Upper lobe of right lung (tissue), 1 donor: Measurements from ENCODE around the gene GLB1L3. TPM values are rescaled to one million over a fixed set of nuclear protein-coding genes. Genes with fewer than 3 reads are reported as not detected.
"Not testable (repeated sequence)": the region's sequence is repeated elsewhere in the genome, so short reads cannot be mapped to it uniquely, and the experiment has no call there.

ENCODE experiments used
- ATAC-seq: fragments of 200-7000 bp; cut with Tn5 transposase; one replicate; pipeline ENCODE4 v1.9.1; 2020; ENCODE audit warnings: mild to moderate bottlenecking, moderate library complexity
- DNase-seq: peaks from one replicate; pipeline ENCODE4 v3.0.0-alpha.2; 2020
- H3K27ac ChIP-seq: fragments of 200-600 bp; one replicate; pipeline ENCODE4 v1.8.0; 2022
- H3K27me3 ChIP-seq: fragments of 200-600 bp; one replicate; pipeline ENCODE4 v1.8.0; 2022; ENCODE audit warnings: mild to moderate bottlenecking
- H3K36me3 ChIP-seq: fragments of 200-600 bp; one replicate; pipeline ENCODE4 v1.8.0; 2022
- H3K4me1 ChIP-seq: fragments of 200-600 bp; one replicate; pipeline ENCODE4 v1.8.0; 2022
- H3K4me3 ChIP-seq: fragments of 200-600 bp; one replicate; pipeline ENCODE4 v1.8.0; 2022; ENCODE audit warnings: mild to moderate bottlenecking
- H3K9me3 ChIP-seq: fragments of 200-600 bp; one replicate; pipeline ENCODE4 v1.8.0; 2022
- intact Hi-C: fragments of 100-400 bp; cut with DNase I; formaldehyde crosslinking; loops from one replicate; pipeline ENCODE4 v1.11.0; 2022
- total RNA-seq: library from RNA; stranded (reverse); fragmentation: NEBNext Ultra II Directional; extraction: Animal tissue kit (Norgen Biotek cat#: 25700); gene quantifications from one replicate; pipeline ENCODE4 v1.2.1, GENCODE V29; 2021
- TF ChIP-seq, protein P1 (sequence below): fragments of 200-600 bp; IDR thresholded peaks from one replicate; pipeline ENCODE4 v1.8.0; 2022; ENCODE audit warnings: antibody characterized with exemption
- donor health status: DM: no; HTN: yes; CAD: no; lungs with severe emphysema.

GLB1L3 gene
- total RNA-seq, 1 donor from 2014 or later, result 0.43 TPM

DNA sequence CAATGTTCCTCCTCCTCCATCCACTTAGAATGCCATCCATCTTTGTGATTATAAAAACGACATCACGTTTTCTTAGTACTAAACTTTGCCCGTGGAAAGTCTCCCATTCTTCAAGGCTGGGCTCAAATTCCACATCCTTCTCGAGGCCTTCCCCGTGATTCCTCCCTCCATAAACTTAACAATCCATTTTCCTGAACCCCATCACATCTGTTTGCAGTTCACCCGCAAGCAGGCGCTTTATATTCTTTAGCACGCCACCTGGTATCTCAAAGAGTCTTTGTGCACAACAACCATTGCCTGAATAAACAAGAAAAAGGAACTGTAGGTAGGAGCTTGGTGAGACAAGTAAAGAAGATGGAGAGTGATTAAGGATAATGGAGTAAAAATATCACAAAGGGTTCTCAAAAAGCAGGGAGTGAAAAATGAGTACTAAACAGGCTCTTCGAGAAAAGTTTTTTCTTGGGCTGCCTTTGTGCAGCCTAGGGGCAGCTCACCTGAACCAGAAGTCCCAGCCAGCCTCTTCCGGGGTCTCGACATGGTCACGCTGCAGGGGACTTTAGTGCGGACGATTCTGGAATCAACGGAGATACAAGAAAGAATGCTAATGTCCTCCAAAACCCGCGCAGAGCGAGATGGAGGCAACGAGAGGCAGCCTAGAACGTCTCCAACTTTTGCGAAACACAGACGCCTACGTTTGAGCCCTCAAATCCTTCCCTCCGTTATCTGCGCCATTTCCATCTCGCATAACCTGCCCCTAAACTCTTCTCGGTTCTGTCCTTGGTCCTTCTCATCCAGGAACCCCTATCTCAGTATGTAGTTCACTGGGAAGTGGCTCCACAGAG is 23.6 kb upstream of the GLB1L3 start:
- peak overlapping the region; percentile 77 for H3K27ac ChIP-seq
- DNase-seq (no peak), ATAC-seq (peak; percentile 6)
- H3K9me3 ChIP-seq, result no peaks in the 10 kb centered on the region
- no peaks in the 10 kb centered on the region for H3K27me3 ChIP-seq
- peak overlapping the region; percentile 94 for H3K4me3 ChIP-seq
- TF ChIP-seq, protein P1, sequence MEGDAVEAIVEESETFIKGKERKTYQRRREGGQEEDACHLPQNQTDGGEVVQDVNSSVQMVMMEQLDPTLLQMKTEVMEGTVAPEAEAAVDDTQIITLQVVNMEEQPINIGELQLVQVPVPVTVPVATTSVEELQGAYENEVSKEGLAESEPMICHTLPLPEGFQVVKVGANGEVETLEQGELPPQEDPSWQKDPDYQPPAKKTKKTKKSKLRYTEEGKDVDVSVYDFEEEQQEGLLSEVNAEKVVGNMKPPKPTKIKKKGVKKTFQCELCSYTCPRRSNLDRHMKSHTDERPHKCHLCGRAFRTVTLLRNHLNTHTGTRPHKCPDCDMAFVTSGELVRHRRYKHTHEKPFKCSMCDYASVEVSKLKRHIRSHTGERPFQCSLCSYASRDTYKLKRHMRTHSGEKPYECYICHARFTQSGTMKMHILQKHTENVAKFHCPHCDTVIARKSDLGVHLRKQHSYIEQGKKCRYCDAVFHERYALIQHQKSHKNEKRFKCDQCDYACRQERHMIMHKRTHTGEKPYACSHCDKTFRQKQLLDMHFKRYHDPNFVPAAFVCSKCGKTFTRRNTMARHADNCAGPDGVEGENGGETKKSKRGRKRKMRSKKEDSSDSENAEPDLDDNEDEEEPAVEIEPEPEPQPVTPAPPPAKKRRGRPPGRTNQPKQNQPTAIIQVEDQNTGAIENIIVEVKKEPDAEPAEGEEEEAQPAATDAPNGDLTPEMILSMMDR, result no peak
- H3K36me3 ChIP-seq, result peaks cover 41% of the 10 kb centered on the region
- intact Hi-C loops, result no loop called here
- H3K4me1 ChIP-seq, result peaks cover 28% of the 10 kb centered on the region

DNA sequence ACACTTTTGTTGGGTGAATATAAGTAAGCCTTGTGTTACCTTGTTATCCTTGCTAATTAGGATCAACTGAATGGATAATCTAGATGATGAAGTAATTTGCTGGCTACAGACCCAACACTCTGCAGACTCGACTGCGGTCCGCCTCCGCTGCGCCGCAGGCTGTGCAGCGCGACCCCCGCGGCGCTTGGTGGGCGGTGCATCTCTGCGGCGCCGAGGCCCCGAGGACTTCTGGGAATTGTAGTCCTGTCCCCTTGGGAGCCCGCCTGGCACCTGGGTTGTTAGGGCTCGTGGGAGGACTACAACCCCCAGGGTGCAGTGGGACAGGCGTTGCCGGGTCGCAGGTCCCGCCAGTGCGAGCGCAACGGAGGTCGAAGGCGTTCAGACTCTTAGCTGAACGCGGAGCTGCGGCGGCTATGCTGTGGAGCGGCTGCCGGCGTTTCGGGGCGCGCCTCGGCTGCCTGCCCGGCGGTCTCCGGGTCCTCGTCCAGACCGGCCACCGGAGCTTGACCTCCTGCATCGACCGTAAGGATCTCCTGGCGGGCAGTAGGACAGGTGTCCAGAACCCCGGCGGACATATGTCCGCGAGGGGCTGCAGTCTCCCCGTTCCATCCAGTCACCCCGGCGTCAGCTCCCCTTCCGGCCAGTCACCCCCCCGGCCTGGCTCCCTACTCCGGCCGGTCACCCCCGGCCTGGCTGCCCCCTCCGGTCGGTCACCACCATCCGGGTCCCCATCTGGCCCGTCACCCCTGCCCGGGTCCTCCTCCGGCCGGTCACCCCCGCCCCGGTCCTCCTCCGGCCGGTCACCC is 22.8 kb upstream of the GLB1L3 start, which contains the start of the genes ACAD8 and THYN1:
Gene ACAD8 (plus strand): TSS at position 381 of the 806 bp plus-strand sequence. CDS start 33 bp downstream, at position 414.
Gene THYN1 (minus strand): TSS at position 165 of the 806 bp plus-strand sequence. CDS start 470 bp downstream, outside the sequence.
- TF ChIP-seq, protein P1, result peak; percentile 48
- Histone ChIP-seq H3K9me3 (no peaks in the 10 kb centered on the region), H3K27ac (peak within 1 kb of the TSS; percentile 83), H3K4me1 (peaks cover 28% of the 10 kb centered on the region), H3K4me3 (peak within 1 kb of the TSS; percentile 94), H3K27me3 (no peaks in the 10 kb centered on the region), H3K36me3 (peaks cover 38% of the 10 kb centered on the region)
- intact Hi-C loops, result no loop called here
- peak; percentile 98 for DNase-seq
- ATAC-seq, result peak; percentile 100

DNA sequence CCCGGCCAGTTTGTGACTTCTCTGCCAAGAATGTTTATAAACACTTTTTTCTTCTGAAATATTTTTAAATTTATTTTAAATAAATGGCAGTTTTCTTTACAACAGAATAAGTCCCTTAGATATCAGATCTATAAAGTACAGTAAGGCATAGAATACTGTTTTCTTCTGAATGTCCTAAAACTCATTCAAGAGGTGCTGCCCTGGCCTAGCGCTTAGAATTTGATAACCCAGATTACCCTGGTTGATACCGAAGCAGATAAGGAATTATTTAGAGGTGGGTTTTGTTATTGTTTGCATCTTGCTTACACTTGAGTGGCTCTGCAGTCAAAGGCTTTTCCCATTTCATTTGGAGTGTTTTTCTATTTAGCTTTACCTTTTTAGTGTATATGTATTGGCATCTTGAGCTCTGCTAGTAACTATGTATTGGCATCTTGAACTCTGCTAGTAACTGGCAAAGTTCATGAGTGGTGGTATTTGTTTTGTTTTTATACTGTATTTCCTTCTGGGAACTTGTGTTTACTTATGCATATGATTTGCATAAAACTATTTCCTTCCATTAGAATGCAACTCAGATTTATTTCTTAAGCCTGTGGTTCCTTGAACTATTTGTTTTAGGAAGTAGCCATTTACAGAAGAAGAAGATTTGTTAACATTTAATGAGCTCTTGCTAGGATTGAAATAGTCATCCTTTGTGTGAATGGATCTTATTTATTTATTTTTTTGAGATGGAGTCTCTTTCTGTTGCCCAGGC is 21.6 kb upstream of the GLB1L3 start:
- TF ChIP-seq, protein P1, result no peak
- no peak for ATAC-seq
- Histone ChIP-seq H3K9me3 (no peaks in the 10 kb centered on the region), H3K27me3 (no peaks in the 10 kb centered on the region), H3K4me3 (peak overlapping the region; percentile 94), H3K27ac (no peak overlapping the region), H3K36me3 (peaks cover 38% of the 10 kb centered on the region), H3K4me1 (peaks cover 28% of the 10 kb centered on the region)
- intact Hi-C loops, result no loop called here
- no peak for DNase-seq

DNA sequence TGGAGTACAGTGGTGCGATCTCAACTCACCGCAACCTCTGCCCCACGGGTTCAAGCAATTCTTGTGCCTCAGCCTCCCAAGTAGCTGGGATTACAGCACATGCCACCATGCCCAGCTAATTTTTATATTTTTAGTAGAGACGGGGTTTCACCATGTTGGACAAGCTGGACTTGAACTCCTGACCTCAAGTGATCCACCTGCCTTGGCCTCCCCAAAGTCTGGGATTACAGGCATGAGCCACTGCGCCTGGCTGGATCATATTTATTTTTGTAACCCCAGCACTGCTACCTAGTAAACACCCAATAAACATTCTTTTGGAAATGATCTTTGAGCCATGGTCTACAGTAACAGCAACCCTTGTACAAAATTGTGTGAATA is 21.0 kb upstream of the GLB1L3 start:
- Histone ChIP-seq H3K4me1 (peaks cover 28% of the 10 kb centered on the region), H3K36me3 (peaks cover 38% of the 10 kb centered on the region)
- H3K27ac ChIP-seq, intact Hi-C loops, ATAC-seq, H3K27me3 ChIP-seq, DNase-seq, H3K9me3 ChIP-seq, H3K4me3 ChIP-seq: not testable (repeated sequence)

DNA sequence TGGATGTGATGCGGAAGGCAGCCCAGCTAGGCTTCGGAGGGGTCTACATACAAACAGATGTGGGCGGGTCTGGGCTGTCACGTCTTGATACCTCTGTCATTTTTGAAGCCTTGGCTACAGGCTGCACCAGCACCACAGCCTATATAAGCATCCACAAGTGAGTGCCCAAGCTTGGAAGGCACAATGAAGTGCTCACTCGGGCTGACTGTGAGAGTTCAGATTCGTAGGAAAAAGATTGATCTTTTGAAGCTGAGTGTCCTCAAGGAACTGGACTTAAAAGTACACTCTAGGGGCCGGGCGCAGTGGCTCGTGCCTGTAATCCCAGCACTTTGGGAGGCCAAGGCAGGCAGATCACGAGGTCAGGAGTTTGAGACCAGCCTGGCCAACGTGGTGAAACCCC is 19.1 kb upstream of the GLB1L3 start:
- Histone ChIP-seq H3K36me3 (peaks cover 43% of the 10 kb centered on the region), H3K4me3 (no peak overlapping the region), H3K9me3 (no peaks in the 10 kb centered on the region), H3K4me1 (peaks cover 18% of the 10 kb centered on the region), H3K27me3 (no peaks in the 10 kb centered on the region), H3K27ac (no peak overlapping the region)
- no peak for DNase-seq
- ATAC-seq, result no peak
- intact Hi-C loops, result no loop called here
- TF ChIP-seq, protein P1, result no peak
